Measurements from ENCODE around the gene HCN2. TPM values are rescaled to one million over a fixed set of nuclear protein-coding genes. Genes with fewer than 3 reads are reported as not detected.

Gene HCN2
- 4.7 and 6.4 TPM in 2 replicates for polyA plus RNA-seq
- 12.6 and 13.9 TPM in 2 replicates for polyA minus RNA-seq

DNA sequence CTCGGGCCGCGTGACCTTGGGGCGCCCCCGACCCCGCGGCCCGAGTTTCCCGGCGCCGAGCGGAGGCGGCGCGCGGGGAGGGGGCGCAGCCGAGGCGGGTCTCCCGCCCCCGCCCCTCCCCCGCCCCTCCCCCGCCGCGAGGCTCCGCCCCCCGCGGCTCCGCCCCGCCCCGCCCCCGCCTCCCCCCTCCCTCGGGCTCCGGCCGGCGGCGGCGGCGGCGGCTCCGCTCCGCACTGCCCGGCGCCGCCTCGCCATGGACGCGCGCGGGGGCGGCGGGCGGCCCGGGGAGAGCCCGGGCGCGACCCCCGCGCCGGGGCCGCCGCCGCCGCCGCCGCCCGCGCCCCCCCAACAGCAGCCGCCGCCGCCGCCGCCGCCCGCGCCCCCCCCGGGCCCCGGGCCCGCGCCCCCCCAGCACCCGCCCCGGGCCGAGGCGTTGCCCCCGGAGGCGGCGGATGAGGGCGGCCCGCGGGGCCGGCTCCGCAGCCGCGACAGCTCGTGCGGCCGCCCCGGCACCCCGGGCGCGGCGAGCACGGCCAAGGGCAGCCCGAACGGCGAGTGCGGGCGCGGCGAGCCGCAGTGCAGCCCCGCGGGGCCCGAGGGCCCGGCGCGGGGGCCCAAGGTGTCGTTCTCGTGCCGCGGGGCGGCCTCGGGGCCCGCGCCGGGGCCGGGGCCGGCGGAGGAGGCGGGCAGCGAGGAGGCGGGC, at the start of gene HCN2:
TSS of gene HCN2 (plus strand) at position 189 of the 703 bp plus-strand sequence. CDS start at position 254, 65 bp downstream.
- TF ChIP-seq, protein P1, sequence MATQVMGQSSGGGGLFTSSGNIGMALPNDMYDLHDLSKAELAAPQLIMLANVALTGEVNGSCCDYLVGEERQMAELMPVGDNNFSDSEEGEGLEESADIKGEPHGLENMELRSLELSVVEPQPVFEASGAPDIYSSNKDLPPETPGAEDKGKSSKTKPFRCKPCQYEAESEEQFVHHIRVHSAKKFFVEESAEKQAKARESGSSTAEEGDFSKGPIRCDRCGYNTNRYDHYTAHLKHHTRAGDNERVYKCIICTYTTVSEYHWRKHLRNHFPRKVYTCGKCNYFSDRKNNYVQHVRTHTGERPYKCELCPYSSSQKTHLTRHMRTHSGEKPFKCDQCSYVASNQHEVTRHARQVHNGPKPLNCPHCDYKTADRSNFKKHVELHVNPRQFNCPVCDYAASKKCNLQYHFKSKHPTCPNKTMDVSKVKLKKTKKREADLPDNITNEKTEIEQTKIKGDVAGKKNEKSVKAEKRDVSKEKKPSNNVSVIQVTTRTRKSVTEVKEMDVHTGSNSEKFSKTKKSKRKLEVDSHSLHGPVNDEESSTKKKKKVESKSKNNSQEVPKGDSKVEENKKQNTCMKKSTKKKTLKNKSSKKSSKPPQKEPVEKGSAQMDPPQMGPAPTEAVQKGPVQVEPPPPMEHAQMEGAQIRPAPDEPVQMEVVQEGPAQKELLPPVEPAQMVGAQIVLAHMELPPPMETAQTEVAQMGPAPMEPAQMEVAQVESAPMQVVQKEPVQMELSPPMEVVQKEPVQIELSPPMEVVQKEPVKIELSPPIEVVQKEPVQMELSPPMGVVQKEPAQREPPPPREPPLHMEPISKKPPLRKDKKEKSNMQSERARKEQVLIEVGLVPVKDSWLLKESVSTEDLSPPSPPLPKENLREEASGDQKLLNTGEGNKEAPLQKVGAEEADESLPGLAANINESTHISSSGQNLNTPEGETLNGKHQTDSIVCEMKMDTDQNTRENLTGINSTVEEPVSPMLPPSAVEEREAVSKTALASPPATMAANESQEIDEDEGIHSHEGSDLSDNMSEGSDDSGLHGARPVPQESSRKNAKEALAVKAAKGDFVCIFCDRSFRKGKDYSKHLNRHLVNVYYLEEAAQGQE (IDR thresholded peaks at IDR 0.05; ENCODE audit: borderline replicate concordance): no peak
- no peak for TF ChIP-seq TAF1 (IDR thresholded peaks at IDR 0.05; ENCODE audit: low read depth)
- TF ChIP-seq SMC3 (conservative IDR thresholded peaks at IDR 0.05; ENCODE audit: poor library complexity): no peak
- TF ChIP-seq POLR2AphosphoS5 (IDR thresholded peaks at IDR 0.05): no peak
- no peak for TF ChIP-seq RAD21 (conservative IDR thresholded peaks at IDR 0.05)
- TF ChIP-seq, protein P2, sequence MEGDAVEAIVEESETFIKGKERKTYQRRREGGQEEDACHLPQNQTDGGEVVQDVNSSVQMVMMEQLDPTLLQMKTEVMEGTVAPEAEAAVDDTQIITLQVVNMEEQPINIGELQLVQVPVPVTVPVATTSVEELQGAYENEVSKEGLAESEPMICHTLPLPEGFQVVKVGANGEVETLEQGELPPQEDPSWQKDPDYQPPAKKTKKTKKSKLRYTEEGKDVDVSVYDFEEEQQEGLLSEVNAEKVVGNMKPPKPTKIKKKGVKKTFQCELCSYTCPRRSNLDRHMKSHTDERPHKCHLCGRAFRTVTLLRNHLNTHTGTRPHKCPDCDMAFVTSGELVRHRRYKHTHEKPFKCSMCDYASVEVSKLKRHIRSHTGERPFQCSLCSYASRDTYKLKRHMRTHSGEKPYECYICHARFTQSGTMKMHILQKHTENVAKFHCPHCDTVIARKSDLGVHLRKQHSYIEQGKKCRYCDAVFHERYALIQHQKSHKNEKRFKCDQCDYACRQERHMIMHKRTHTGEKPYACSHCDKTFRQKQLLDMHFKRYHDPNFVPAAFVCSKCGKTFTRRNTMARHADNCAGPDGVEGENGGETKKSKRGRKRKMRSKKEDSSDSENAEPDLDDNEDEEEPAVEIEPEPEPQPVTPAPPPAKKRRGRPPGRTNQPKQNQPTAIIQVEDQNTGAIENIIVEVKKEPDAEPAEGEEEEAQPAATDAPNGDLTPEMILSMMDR (IDR thresholded peaks at IDR 0.05; ENCODE audit: poor library complexity, severe bottlenecking): no peak
- TF ChIP-seq MXI1 (conservative IDR thresholded peaks at IDR 0.05; ENCODE audit: poor library complexity, severe bottlenecking): no peak
- no peak for TF ChIP-seq EP300 (conservative IDR thresholded peaks at IDR 0.05; ENCODE audit: poor library complexity, severe bottlenecking)
- no peak for TF ChIP-seq EZH2 (IDR thresholded peaks at IDR 0.05; ENCODE audit: borderline replicate concordance, insufficient read depth, low read length, poor library complexity, severe bottlenecking)
- Histone ChIP-seq H3F3A (ENCODE audit: insufficient read depth, low read length, poor library complexity, severe bottlenecking) (no peaks in the 10 kb centered on the region), H3K36me3 (ENCODE audit: insufficient read depth, low read length) (no peaks in the 10 kb centered on the region), H3K9me3 (ENCODE audit: low read length) (no peaks in the 10 kb centered on the region), H2AFZ (ENCODE audit: low read depth, low read length) (no peak within 1 kb of the TSS), H3K27ac (ENCODE audit: low read length) (no peak within 1 kb of the TSS), H3K79me2 (replicated peaks; ENCODE audit: insufficient read depth, low read length) (no peaks in the 10 kb centered on the region), H3K4me3 (ENCODE audit: low read length) (peak within 1 kb of the TSS; percentile 66), H3K4me2 (ENCODE audit: low read length) (no peak within 1 kb of the TSS), H4K20me1 (ENCODE audit: insufficient read depth) (peaks cover 9% of the 10 kb centered on the region), H3K27me3 (ENCODE audit: insufficient read depth, low read depth, low read length) (peaks cover 26% of the 10 kb centered on the region), H3K9me2 (ENCODE audit: insufficient read depth, low read length) (no peaks in the 10 kb centered on the region), H3K9ac (ENCODE audit: low read length) (peak within 1 kb of the TSS; percentile 57)

DNA sequence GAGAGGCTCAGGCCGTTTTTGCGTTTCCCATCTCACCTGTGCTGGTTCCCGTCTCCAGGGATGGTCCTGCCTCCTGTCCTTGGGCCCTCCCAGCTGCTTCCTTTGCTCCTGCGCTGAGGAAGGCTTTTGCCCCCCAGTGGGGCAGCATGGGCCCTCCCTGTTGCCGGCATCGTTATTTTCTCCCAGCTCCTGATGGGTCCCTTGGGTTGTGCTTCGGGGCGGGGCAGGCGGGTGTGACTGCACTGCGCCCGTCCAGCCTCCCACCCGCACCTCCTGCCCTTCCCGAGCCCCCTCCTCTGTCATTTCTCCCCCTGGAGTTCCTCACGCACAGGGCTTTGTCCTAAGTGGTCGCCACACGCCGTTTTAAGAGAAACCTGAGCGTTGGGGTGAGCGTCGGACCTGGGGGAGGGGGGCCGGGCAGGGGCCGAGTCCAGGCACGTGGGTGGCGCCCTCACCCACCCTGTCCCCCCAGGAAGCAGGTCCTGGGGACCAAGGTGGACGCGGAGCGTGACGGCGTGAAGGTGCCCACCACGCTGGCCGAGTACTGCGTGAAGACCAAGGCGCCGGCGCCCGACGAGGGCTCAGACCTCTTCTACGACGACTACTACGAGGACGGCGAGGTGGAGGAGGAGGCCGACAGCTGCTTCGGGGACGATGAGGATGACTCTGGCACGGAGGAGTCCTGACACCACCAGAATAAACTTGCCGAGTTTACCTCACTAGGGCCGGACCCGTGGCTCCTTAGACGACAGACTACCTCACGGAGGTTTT, 48.6 kb upstream of the HCN2 start:
- no peaks in the 10 kb centered on the region for H3K9me2 ChIP-seq (ENCODE audit: insufficient read depth, low read length)
- no peaks in the 10 kb centered on the region for H3K27me3 ChIP-seq (ENCODE audit: insufficient read depth, low read depth, low read length)
- H3K9ac ChIP-seq (ENCODE audit: low read length): no peak overlapping the region
- no peak overlapping the region for H3K4me3 ChIP-seq (ENCODE audit: low read length)
- H3K79me2 ChIP-seq (replicated peaks; ENCODE audit: insufficient read depth, low read length): no peaks in the 10 kb centered on the region
- H2AFZ ChIP-seq (ENCODE audit: low read depth, low read length): no peak overlapping the region
- H3F3A ChIP-seq (ENCODE audit: insufficient read depth, low read length, poor library complexity, severe bottlenecking): no peaks in the 10 kb centered on the region
- no peaks in the 10 kb centered on the region for H3K9me3 ChIP-seq (ENCODE audit: low read length)
- H4K20me1 ChIP-seq (ENCODE audit: insufficient read depth): no peaks in the 10 kb centered on the region
- no peak overlapping the region for H3K27ac ChIP-seq (ENCODE audit: low read length)
- H3K4me2 ChIP-seq (ENCODE audit: low read length): no peak overlapping the region
- TF ChIP-seq, protein P2 (IDR thresholded peaks at IDR 0.05; ENCODE audit: poor library complexity, severe bottlenecking): no peak
- TF ChIP-seq POLR2AphosphoS5 (IDR thresholded peaks at IDR 0.05) (no peak), EZH2 (IDR thresholded peaks at IDR 0.05; ENCODE audit: borderline replicate concordance, insufficient read depth, low read length, poor library complexity, severe bottlenecking) (no peak), MXI1 (conservative IDR thresholded peaks at IDR 0.05; ENCODE audit: poor library complexity, severe bottlenecking) (no peak), RAD21 (conservative IDR thresholded peaks at IDR 0.05) (no peak), TAF1 (IDR thresholded peaks at IDR 0.05; ENCODE audit: low read depth) (no peak), SMC3 (conservative IDR thresholded peaks at IDR 0.05; ENCODE audit: poor library complexity) (no peak), EP300 (conservative IDR thresholded peaks at IDR 0.05; ENCODE audit: poor library complexity, severe bottlenecking) (no peak)
- TF ChIP-seq, protein P1 (IDR thresholded peaks at IDR 0.05; ENCODE audit: borderline replicate concordance): no peak
- no peaks in the 10 kb centered on the region for H3K36me3 ChIP-seq (ENCODE audit: insufficient read depth, low read length)

Measured in neural cell (in vitro differentiated cells).